SK-N-SH (cell line): ENCODE results near the gene FBXW5. TPM values are rescaled to one million over a fixed set of nuclear protein-coding genes. Genes with fewer than 3 reads are reported as not detected.

Experiments
- CTCF ChIA-PET: fragments of 300-600, 350-600 bp; formaldehyde crosslinking; extraction: SDS; loops from one replicate; lab custom pipeline; 2021; lab: Yijun Ruan, JAX
- POLR2A ChIA-PET: fragments of 350-600 bp; sonication (Branson Sonifier 250); formaldehyde crosslinking; extraction: SDS; loops from one replicate; lab custom pipeline; 2020; ENCODE audit warnings: antibody characterized with exemption, inconsistent platforms; lab: Yijun Ruan, JAX
- DNase-seq: peaks from one replicate; pipeline ENCODE4 v3.0.0; 2012
- H2AFZ ChIP-seq: fragments of 200-600 bp; sonication (generic); 2 replicates; pipeline ENCODE4 v1.8.1; 2016; ENCODE audit warnings: antibody characterized with exemption, mild to moderate bottlenecking, low read depth
- H3F3A ChIP-seq: fragments of 200-600 bp; sonication (generic); replicated peaks from 2 replicates; pipeline ENCODE3; 2016; ENCODE audit warnings: antibody characterized with exemption, mild to moderate bottlenecking; ENCODE audit not compliant: insufficient read depth
- H3K27ac ChIP-seq, 2 experiments: fragments of 200-500 bp in 1 of 2; fragments of 200-600 bp in 1 of 2; sonication (Bioruptor generic) in 1 of 2; sonication (generic), shearing (Covaris generic) in 1 of 2; 2 replicates each; pipeline versions ENCODE4 v1.5.1 to v1.6.1; 2014 to 2016; ENCODE audit warnings: low read depth in 2 of 2, inconsistent platforms in 1 of 2, low read length in 1 of 2, mild to moderate bottlenecking in 1 of 2, mixed read lengths in 1 of 2
- H3K27me3 ChIP-seq: fragments of 200-600 bp; sonication (generic), shearing (Covaris generic); 2 replicates; pipeline ENCODE4 v1.6.1; 2016; ENCODE audit warnings: mixed run types; ENCODE audit not compliant: insufficient read depth
- H3K36me3 ChIP-seq, 2 experiments: fragments of 200-500 bp in 1 of 2; fragments of 200-600 bp in 1 of 2; sonication (Bioruptor generic) in 1 of 2; sonication (generic) in 1 of 2; replicated peaks in 1 of 2; 2 replicates each; pipeline versions ENCODE3 to v1.5.1; 2014 to 2016; ENCODE audit warnings: low read length in 1 of 2, mild to moderate bottlenecking in 1 of 2; ENCODE audit not compliant: insufficient read depth in 2 of 2, control insufficient read depth in 1 of 2
- H3K4me1 ChIP-seq, 2 experiments: fragments of 200-500 bp in 1 of 2; fragments of 200-600 bp in 1 of 2; sonication (Bioruptor generic) in 1 of 2; sonication (generic), shearing (Covaris generic) in 1 of 2; 2 replicates each; pipeline versions ENCODE4 v1.5.1 to v1.6.1; 2014 to 2016; ENCODE audit warnings: low read depth in 1 of 2, low read length in 1 of 2, mixed run types in 1 of 2; ENCODE audit not compliant: insufficient read depth in 2 of 2, control insufficient read depth in 1 of 2
- H3K4me2 ChIP-seq: fragments of 200-600 bp; sonication (generic), shearing (Covaris generic); 2 replicates; pipeline ENCODE4 v1.6.1; 2017; ENCODE audit warnings: mixed run types
- H3K4me3 ChIP-seq, 2 experiments: fragments of 200-500 bp in 1 of 2; fragments of 200-600 bp in 1 of 2; sonication (Bioruptor generic) in 1 of 2; sonication (generic), shearing (Covaris generic) in 1 of 2; 2 replicates each; pipeline versions ENCODE4 v1.5.1 to v1.8.1; 2014 to 2016; ENCODE audit warnings: low read depth in 2 of 2, inconsistent platforms in 1 of 2, low read length in 1 of 2, mild to moderate bottlenecking in 1 of 2, mixed read lengths in 1 of 2, moderate library complexity in 1 of 2
- H3K79me2 ChIP-seq: fragments of 200-600 bp; sonication (generic); 2 replicates; pipeline ENCODE4 v1.8.1; 2017; ENCODE audit warnings: mild to moderate bottlenecking; ENCODE audit not compliant: insufficient read depth
- H3K9ac ChIP-seq: fragments of 200-600 bp; sonication (generic); 2 replicates; pipeline ENCODE4 v1.6.1; 2017; ENCODE audit warnings: mixed run types
- H3K9me2 ChIP-seq: fragments of 200-600 bp; sonication (generic); 2 replicates; pipeline ENCODE4 v1.6.1; 2017; ENCODE audit warnings: mixed run types
- H3K9me3 ChIP-seq: fragments of 200-600 bp; sonication (generic); 2 replicates; pipeline ENCODE4 v1.6.1; 2017; ENCODE audit warnings: mixed run types, mild to moderate bottlenecking, moderate library complexity
- H4K20me1 ChIP-seq: fragments of 200-600 bp; sonication (generic); 2 replicates; pipeline ENCODE4 v1.6.1; 2017; ENCODE audit warnings: mild to moderate bottlenecking, mixed run types; ENCODE audit not compliant: insufficient read depth
- CHD2 ChIP-seq: fragments of 150-350 bp; IDR thresholded peaks from 2 replicates; pipeline ENCODE4 v1.6.1; 2018; ENCODE audit warnings: low read length; ENCODE audit not compliant: partially characterized antibody
- EP300 ChIP-seq, 2 experiments: IDR thresholded peaks; 2 replicates each; pipeline versions ENCODE4 v1.4.0 to v1.6.1; 2012; ENCODE audit warnings: borderline replicate concordance in 1 of 2, low read depth in 1 of 2, low read length in 1 of 2
- GATA2 ChIP-seq: sonication (generic); formaldehyde crosslinking; IDR thresholded peaks from 2 replicates; pipeline ENCODE4 v1.5.0; 2020; ENCODE audit warnings: mild to moderate bottlenecking, missing genetic modification reagents
- NRF1 ChIP-seq: IDR thresholded peaks from 2 replicates; pipeline ENCODE4 v1.6.1; 2012; ENCODE audit warnings: low read depth, mild to moderate bottlenecking, low read length
- POLR2AphosphoS5 ChIP-seq: IDR thresholded peaks from 2 replicates; pipeline ENCODE4 v1.6.1; 2012; ENCODE audit warnings: low read depth, low read length
- RCOR1 ChIP-seq: fragments of 150-350 bp; IDR thresholded peaks from 2 replicates; pipeline ENCODE4 v1.6.1; 2017; ENCODE audit warnings: antibody characterized with exemption, low read length
- YY1 ChIP-seq: IDR thresholded peaks from 2 replicates; pipeline ENCODE4 v1.4.0; 2012; ENCODE audit warnings: low read depth, mild to moderate bottlenecking
- WGBS: methylation state at CpG from one replicate; pipeline ENCODE4 v1.1.6; 2017; ENCODE audit warnings: low lambda C conversion rate; 5-methylcytosine and 5-hydroxymethylcytosine counted together
- polyA plus RNA-seq, 3 experiments: library from polyadenylated mRNA; depleted of rRNA; stranded (reverse); fragments of >200 nt; gene quantifications; 2 replicates each; pipeline ENCODE4 v1.2.3, GENCODE V29; 2012
- TF ChIP-seq, protein P1 (sequence below): IDR thresholded peaks from 2 replicates; pipeline ENCODE4 v1.4.0; 2012; ENCODE audit warnings: low read depth, borderline replicate concordance
- TF ChIP-seq, protein P2 (sequence below): IDR thresholded peaks from 2 replicates; pipeline ENCODE4 v1.4.0; 2012; ENCODE audit warnings: low read depth
- TF ChIP-seq, protein P3 (sequence below): fragments of 150-350 bp; IDR thresholded peaks from 2 replicates; pipeline ENCODE4 v1.6.1; 2017; ENCODE audit warnings: antibody characterized with exemption, low read length, low read depth, borderline replicate concordance
- TF ChIP-seq, protein P4 (sequence below): fragments of 150-350 bp; IDR thresholded peaks from 2 replicates; pipeline ENCODE4 v1.6.1; 2016; ENCODE audit warnings: mild to moderate bottlenecking, low read depth, low read length

The FBXW5 gene
- polyA plus RNA-seq, 1 of the 3 experiments (the other 2 are of a cell fraction), result 78.9 TPM

DNA sequence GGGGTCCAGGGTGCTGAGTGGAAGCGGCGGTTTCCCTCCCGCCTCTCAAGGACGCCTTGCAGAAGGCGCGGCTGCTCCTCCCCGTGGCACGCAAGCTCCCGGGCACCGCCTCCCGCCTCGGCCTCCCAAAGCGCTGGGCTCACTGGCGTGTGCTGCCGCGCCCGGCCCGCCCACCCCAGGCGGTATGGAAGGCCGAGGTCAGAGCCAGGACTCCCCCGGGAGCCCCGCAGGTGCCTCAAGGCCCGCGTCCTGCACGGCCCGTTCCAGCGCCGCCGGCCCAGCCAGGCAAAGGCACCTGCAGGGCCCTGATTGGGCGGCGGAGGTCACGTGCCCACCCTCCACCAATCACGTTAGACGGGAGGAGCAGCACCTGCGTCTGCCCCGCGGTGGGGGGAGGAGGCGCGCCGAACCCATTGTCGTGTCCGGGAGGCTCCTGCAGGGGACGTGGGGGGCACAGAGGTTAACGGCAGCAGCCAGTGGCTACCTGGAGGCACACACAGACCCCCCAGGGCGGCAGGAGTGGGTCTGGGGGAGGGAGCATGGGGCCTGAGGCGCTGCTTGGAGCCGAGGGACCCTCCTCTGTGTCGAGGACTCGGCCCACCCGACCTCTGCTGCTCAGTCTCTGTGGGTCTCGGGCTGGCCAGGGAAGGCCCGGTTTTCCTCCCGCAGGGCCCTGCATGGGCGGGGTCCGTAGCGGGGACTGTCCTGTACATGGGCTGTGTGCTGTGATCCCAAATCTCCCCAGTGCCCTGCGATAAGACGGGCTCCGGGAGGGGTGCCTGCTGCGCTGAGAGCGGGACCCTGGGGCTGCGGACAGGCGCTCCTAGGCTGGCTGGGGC lies 5.5 kb upstream of the FBXW5 start:
- Histone ChIP-seq H3K4me1 (peaks cover 0 to 30% of the 10 kb centered on the region in 2 experiments; a peak in 2 of 4 replicates), H3K9me2 (no peaks in the 10 kb centered on the region), H3K27ac (peak overlapping the region in 1 of 2 experiments; percentile 94; a peak in 2 of 4 replicates), H3K79me2 (no peaks in the 10 kb centered on the region), H3K27me3 (no peaks in the 10 kb centered on the region)
- DNase-seq, result peak; percentile 100
- CTCF ChIA-PET, result interaction anchor here (0.6 to 13.2 kb wide), 8 partner anchors 10 to 188 kb away, joined by 3 to 350 read pairs (median 4); partner anchors contain the start of genes ABCA2, FUT7 and NPDC1
- POLR2A ChIA-PET, result interaction anchor here (0.6 to 1.8 kb wide), 4 partner anchors 23 to 292 kb away, joined by 3 to 7 read pairs (median 4); no protein-coding TSS in a partner anchor
- TF ChIP-seq, protein P1, sequence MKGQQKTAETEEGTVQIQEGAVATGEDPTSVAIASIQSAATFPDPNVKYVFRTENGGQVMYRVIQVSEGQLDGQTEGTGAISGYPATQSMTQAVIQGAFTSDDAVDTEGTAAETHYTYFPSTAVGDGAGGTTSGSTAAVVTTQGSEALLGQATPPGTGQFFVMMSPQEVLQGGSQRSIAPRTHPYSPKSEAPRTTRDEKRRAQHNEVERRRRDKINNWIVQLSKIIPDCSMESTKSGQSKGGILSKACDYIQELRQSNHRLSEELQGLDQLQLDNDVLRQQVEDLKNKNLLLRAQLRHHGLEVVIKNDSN, result peak; percentile 99
- TF ChIP-seq, protein P2, sequence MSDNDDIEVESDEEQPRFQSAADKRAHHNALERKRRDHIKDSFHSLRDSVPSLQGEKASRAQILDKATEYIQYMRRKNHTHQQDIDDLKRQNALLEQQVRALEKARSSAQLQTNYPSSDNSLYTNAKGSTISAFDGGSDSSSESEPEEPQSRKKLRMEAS, result 0 out of 2 replicates have a peak, but pooled peaks have one; percentile 24
- TF ChIP-seq NRF1, result 0 out of 2 replicates have a peak, but pooled peaks have one; percentile 7
- peak; percentile 34 for TF ChIP-seq RCOR1
- TF ChIP-seq EP300 (IDR thresholded peaks at IDR 0.05; ENCODE audit: borderline replicate concordance in 1 of 2, low read depth in 1 of 2, low read length in 1 of 2), result no peak
- TF ChIP-seq, protein P3, sequence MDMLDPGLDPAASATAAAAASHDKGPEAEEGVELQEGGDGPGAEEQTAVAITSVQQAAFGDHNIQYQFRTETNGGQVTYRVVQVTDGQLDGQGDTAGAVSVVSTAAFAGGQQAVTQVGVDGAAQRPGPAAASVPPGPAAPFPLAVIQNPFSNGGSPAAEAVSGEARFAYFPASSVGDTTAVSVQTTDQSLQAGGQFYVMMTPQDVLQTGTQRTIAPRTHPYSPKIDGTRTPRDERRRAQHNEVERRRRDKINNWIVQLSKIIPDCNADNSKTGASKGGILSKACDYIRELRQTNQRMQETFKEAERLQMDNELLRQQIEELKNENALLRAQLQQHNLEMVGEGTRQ, result peak; percentile 90
- TF ChIP-seq POLR2AphosphoS5, result peak; percentile 71
- no peak for TF ChIP-seq YY1
- TF ChIP-seq GATA2 (CRISPR knock-in tag), result no peak
- TF ChIP-seq, protein P4, sequence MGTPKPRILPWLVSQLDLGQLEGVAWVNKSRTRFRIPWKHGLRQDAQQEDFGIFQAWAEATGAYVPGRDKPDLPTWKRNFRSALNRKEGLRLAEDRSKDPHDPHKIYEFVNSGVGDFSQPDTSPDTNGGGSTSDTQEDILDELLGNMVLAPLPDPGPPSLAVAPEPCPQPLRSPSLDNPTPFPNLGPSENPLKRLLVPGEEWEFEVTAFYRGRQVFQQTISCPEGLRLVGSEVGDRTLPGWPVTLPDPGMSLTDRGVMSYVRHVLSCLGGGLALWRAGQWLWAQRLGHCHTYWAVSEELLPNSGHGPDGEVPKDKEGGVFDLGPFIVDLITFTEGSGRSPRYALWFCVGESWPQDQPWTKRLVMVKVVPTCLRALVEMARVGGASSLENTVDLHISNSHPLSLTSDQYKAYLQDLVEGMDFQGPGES, result peak; percentile 76; the same call in 1 of the 2 replicates
- TF ChIP-seq CHD2, result peak; percentile 84
- TF ChIP-seq, all 33 proteins: peak for 8
- no peaks in the 10 kb centered on the region for H3K9me3 ChIP-seq
- no peaks in the 10 kb centered on the region for H4K20me1 ChIP-seq
- 27% methylated on average over 7 of the region's 63 CpGs for WGBS
- H3K36me3 ChIP-seq, result no peaks in the 10 kb centered on the region
- H3K9ac ChIP-seq, result peak overlapping the region; percentile 48; the same call in 1 of the 2 replicates
- H3K4me2 ChIP-seq, result peak overlapping the region; percentile 97
- no peaks in the 10 kb centered on the region for H3F3A ChIP-seq
- H3K4me3 ChIP-seq, result peak overlapping the region; percentile 62 to 67
- peak overlapping the region; percentile 88 for H2AFZ ChIP-seq
